Subcutaneous adipose tissue (tissue), 4 donors: Measurements from ENCODE around the gene SSU72. TPM values are rescaled to one million over a fixed set of nuclear protein-coding genes. Genes with fewer than 3 reads are reported as not detected.

Experiments used
- total RNA-seq, 4 donors: library from RNA; depleted of rRNA; stranded (reverse); fragments of >200 nt; gene quantifications; one replicate each; pipeline ENCODE4 v1.1.0, GENCODE V29; 2016
- TF ChIP-seq, protein P1 (sequence below): fragments of 450-650 bp; IDR thresholded peaks from one replicate; pipeline ENCODE4 v1.5.1; 2016; ENCODE audit warnings: low read depth, mild to moderate bottlenecking, control low read depth, antibody characterized with exemption, moderate library complexity

Gene SSU72
- total RNA-seq, 4 donors from 2014 or later, result 76.0 to 138 (median 110) TPM

GRCh38 chr1:1545946-1546737 lies 28.5 kb downstream of the SSU72 start:
- TF ChIP-seq, protein P1, sequence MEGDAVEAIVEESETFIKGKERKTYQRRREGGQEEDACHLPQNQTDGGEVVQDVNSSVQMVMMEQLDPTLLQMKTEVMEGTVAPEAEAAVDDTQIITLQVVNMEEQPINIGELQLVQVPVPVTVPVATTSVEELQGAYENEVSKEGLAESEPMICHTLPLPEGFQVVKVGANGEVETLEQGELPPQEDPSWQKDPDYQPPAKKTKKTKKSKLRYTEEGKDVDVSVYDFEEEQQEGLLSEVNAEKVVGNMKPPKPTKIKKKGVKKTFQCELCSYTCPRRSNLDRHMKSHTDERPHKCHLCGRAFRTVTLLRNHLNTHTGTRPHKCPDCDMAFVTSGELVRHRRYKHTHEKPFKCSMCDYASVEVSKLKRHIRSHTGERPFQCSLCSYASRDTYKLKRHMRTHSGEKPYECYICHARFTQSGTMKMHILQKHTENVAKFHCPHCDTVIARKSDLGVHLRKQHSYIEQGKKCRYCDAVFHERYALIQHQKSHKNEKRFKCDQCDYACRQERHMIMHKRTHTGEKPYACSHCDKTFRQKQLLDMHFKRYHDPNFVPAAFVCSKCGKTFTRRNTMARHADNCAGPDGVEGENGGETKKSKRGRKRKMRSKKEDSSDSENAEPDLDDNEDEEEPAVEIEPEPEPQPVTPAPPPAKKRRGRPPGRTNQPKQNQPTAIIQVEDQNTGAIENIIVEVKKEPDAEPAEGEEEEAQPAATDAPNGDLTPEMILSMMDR, result no peak

- TF ChIP-seq, protein P1, result no peak
Observed at GRCh38 chr1:1544544-1544943, 30.1 kb downstream of the SSU72 start.

DNA sequence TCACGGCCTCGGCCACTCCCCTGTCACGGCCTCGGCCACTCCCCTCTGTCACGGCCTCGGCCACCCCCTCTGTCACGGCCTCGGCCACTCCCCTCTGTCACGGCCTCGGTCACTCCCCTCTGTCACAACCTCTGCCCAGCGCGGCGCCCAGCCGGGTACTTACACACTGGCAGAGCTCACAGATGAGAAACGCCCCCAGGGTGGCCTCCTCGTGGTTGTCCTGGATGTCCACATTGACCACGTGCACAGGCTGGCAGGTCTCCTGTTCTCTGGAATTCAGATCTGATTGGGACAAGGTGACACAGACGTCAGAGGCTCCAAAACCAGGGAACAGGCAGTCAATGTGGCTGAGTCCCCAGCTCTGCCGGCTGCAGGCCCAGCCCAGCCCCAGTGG lies 31.0 kb downstream of the SSU72 start:
- TF ChIP-seq, protein P1, result no peak

DNA sequence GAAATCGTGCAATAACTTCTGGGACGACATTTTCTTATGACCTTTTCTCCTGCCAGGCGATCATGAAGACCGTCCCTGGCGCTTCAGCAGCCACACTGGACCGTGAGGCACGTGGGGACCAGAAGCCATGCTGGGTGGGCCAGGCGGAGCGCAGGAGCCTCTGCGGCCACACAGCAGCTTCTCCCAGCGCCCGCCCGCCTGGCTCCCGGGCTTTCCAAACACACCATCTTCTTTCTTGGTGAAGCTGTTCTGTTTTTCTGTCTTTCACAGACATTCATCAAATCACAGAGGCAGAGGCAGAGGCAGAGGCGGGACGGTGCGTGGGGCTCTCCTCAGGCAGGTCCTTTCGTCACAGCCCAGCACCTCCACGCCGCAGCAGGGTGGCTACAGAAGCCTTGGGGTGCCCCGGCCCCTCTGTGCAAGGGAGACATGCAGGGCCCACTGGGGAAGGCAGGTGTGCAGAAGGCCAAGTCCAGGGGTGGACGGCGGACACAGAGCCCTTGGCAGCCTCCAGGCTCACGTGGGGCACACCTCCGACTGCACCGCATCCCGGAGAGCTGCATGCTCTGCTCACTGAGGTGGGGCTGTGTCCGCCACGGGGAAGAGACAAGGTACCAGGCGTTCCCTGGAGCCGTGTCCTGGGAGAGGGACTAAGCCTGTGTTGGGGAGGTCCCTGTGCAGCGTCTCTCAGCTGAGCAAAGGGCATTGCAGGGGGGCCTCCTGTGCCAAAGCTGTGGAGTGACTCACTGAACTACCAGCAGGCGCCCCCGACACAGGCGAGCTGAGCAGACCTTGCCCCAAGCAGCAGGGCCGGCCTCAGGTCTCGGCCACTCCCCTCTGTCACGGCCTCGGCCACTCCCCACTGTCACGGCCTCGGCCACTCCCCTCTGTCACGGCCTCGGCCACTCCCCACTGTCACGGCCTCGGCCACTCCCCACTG lies 31.6 kb downstream of the SSU72 start:
- TF ChIP-seq, protein P1, result no peak

DNA sequence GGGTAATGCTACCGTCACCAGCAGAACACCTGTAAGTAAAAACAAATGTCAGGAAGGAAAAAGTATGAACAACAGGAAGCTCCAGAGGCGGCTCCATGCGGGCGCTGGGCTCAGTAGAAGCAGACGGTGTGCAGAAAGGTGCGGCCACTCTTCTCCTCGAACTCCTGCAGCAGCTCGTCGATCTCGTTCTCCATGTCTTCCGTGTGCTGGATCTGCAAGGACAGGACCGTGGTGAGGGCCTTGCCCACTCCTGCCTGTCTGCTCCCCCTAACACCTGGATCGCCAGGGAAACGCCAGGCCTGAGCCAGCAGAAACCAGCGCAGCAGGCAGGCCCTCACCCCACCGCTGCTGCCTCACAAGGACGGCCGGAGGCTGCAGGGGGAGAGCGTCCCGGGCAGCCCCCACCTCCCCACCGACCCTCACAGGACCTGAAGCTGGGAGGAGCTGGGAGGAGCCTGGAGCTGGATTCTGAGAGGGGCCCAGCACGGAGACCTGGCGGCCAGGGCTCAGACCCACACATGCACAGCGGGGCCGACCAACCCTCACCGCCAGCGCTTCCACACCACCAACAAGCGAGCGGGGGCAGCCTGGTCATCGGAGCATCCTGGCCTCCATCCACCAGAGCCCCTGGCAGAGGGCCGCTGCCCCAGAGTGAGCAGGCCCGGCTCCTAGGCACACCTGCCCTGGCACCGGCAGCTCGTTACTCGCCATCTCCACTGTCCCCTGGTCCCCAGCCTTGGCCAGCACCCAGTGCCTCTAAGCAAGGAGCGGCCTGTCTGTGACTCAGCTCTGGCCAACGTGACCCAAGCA lies 32.5 kb downstream of the SSU72 start:
- TF ChIP-seq, protein P1, result no peak

GRCh38 chr1:1540818-1541628 lies 33.6 kb downstream of the SSU72 start:
- TF ChIP-seq, protein P1, result no peak
